Fibroblast of lung (primary cell): ENCODE results near the gene MTHFSD.

Experiments used
- EZH2 ChIP-seq: IDR thresholded peaks from 2 replicates; pipeline ENCODE4 v1.5.1; 2012; ENCODE audit warnings: low read length, control low read depth, mild to moderate bottlenecking; ENCODE audit errors: missing control alignments
- TF ChIP-seq, protein P1 (sequence below), 2 donors: IDR thresholded peaks in 1 of 2; conservative IDR thresholded peaks in 1 of 2; 1 replicate in 1 of 2; 2 replicates in 1 of 2; pipeline ENCODE4 v1.5.1; 2011 to 2012; ENCODE audit warnings: low read length in 2 of 2, control low read depth in 1 of 2, inconsistent platforms in 1 of 2, low read depth in 1 of 2, mild to moderate bottlenecking in 1 of 2

DNA sequence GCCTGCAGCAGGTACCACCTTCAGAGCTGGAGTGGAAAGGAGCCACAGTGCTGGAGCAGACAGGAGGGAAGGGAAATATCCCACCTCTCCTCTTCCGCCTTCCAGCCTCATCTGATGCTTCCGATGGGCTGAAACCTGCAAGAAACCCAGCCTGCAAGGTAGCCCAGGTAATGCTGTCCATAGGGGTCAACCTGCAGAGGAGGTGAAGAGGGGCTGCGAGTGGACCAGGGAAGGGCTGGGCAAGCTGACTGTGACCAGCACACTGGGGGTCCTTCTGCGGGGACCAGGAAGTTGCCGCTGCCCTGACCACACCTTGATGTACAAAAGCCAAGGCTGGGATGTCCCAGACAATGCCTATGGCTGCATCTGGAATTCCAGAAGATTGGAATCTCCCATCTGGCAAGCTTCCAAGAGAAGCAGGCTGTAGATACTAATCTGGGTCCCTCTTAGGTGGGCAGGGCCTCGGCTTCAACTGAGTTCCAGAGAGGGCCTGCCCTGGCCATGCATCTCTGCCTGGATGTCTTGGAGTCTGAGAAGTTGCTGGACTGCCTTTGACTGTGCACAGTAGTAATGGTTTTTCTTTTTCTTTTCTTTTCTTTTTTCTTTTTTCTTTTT lies 29.1 kb upstream of the MTHFSD start:
- TF ChIP-seq, protein P1, sequence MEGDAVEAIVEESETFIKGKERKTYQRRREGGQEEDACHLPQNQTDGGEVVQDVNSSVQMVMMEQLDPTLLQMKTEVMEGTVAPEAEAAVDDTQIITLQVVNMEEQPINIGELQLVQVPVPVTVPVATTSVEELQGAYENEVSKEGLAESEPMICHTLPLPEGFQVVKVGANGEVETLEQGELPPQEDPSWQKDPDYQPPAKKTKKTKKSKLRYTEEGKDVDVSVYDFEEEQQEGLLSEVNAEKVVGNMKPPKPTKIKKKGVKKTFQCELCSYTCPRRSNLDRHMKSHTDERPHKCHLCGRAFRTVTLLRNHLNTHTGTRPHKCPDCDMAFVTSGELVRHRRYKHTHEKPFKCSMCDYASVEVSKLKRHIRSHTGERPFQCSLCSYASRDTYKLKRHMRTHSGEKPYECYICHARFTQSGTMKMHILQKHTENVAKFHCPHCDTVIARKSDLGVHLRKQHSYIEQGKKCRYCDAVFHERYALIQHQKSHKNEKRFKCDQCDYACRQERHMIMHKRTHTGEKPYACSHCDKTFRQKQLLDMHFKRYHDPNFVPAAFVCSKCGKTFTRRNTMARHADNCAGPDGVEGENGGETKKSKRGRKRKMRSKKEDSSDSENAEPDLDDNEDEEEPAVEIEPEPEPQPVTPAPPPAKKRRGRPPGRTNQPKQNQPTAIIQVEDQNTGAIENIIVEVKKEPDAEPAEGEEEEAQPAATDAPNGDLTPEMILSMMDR (conservative IDR thresholded peaks at IDR 0.05 in 1 of 2, IDR thresholded peaks at IDR 0.05 in 1 of 2; ENCODE audit: low read depth in 1 of 2, low read length in 2 of 2): no peak
- TF ChIP-seq EZH2: no peak
